Measurements from ENCODE around the gene LPA.
"Not testable (repeated sequence)": the region's sequence is repeated elsewhere in the genome, so short reads cannot be mapped to it uniquely, and the experiment has no call there.

The LPA gene

DNA sequence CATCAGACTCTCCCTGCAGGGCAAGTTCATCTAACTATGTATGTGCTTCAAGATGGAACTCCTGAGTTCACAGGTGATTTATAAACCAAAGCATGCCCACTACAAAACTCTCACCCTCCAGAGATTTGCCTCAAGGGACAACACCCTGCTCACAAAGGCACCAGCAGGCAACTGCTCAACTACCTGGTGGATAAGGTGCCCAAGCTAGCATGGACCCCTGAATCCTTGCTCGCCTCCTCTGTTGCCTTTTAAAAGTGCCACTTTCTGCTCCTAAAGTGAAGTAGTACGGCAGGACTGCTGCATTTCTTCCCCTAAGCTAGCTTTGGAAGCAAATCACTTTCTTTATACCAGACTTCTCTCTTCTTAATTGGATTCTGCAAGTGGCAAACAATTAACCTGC, 1.2 kb downstream of the LPA start:
- Histone ChIP-seq H3K36me3 (ENCODE audit: control insufficient read depth, insufficient read depth, low read length) (no peaks in the 10 kb centered on the region), H3K4me1 (ENCODE audit: control insufficient read depth, insufficient read depth, low read length) (no peaks in the 10 kb centered on the region), H3K4me3 (ENCODE audit: low read length) (no peak overlapping the region), H3K27me3 (ENCODE audit: control insufficient read depth, insufficient read depth, low read length) (no peaks in the 10 kb centered on the region), H3K9me3 (ENCODE audit: control insufficient read depth, insufficient read depth, low read length) (no peaks in the 10 kb centered on the region), H3K27ac (ENCODE audit: low read length) (no peak overlapping the region)
- DNase-seq (ENCODE audit: low read depth, low spot score), result no peak
- whole genome bisulfite sequencing (ENCODE audit: insufficient coverage, insufficient read length), result no CpG with 5 or more reads among the region's 2 CpGs

DNA sequence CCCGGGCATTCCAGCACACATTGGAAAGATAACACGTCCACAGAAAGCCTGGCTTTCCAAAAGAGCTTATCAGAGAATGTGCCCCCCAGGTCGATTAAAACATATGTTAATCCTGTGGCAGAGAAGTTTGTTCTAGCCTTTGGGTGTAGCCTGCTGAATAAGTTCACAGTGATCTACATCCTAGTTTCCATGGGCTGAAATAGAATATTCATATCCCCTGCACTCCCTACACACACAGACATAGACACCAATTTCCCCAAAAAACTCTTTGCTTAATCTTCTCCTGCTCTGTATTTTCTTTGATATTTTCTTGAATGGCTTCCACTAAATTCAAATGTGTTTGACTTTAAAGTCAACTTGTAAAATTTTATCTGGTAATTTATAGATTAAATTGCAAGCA, 1.6 kb downstream of the LPA start:
- Histone ChIP-seq H3K4me1 (ENCODE audit: control insufficient read depth, insufficient read depth, low read length) (no peaks in the 10 kb centered on the region), H3K27me3 (ENCODE audit: control insufficient read depth, insufficient read depth, low read length) (no peaks in the 10 kb centered on the region), H3K4me3 (ENCODE audit: low read length) (no peak overlapping the region), H3K9me3 (ENCODE audit: control insufficient read depth, insufficient read depth, low read length) (no peaks in the 10 kb centered on the region), H3K27ac (ENCODE audit: low read length) (no peak overlapping the region), H3K36me3 (ENCODE audit: control insufficient read depth, insufficient read depth, low read length) (no peaks in the 10 kb centered on the region)
- no peak for DNase-seq (ENCODE audit: low read depth, low spot score)
- WGBS (ENCODE audit: insufficient coverage, insufficient read length), result no CpG with 5 or more reads among the region's 3 CpGs

DNA sequence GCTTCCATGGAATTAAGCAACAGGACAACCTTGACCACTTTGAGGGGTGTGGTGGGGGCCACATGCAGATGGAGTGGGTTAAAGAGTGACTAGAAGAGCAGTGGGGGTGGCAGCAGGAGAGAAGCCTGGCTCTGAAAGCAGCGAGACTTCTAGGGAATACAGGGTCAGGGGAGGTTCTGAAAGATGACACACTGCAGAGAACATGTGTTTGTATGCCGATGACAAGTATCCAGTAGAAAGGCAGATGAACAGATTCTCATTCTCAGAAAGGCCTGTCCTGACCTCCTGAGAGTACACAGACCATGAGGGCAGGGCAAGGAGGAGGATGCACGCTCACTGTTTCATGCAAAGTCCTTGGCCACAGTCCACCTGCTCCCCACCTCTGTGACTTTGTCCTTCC, 2.9 kb downstream of the LPA start:
- Histone ChIP-seq H3K4me3 (ENCODE audit: low read length) (no peak overlapping the region), H3K36me3 (ENCODE audit: control insufficient read depth, insufficient read depth, low read length) (no peaks in the 10 kb centered on the region), H3K27me3 (ENCODE audit: control insufficient read depth, insufficient read depth, low read length) (no peaks in the 10 kb centered on the region), H3K9me3 (ENCODE audit: control insufficient read depth, insufficient read depth, low read length) (no peaks in the 10 kb centered on the region), H3K27ac (ENCODE audit: low read length) (no peak overlapping the region), H3K4me1 (ENCODE audit: control insufficient read depth, insufficient read depth, low read length) (no peaks in the 10 kb centered on the region)
- no CpG with 5 or more reads among the region's 3 CpGs for WGBS (ENCODE audit: insufficient coverage, insufficient read length)
- DNase-seq (ENCODE audit: low read depth, low spot score), result no peak

GRCh38 chr6:160659562-160659961, 4.5 kb downstream of the LPA start:
- DNase-seq (ENCODE audit: low read depth, low spot score), result no peak
- no peaks in the 10 kb centered on the region for H3K27me3 ChIP-seq (ENCODE audit: control insufficient read depth, insufficient read depth, low read length)
- no peak overlapping the region for H3K4me3 ChIP-seq (ENCODE audit: low read length)
- H3K4me1 ChIP-seq (ENCODE audit: control insufficient read depth, insufficient read depth, low read length), result no peaks in the 10 kb centered on the region
- H3K9me3 ChIP-seq (ENCODE audit: control insufficient read depth, insufficient read depth, low read length), result no peaks in the 10 kb centered on the region
- H3K27ac ChIP-seq (ENCODE audit: low read length), result no peak overlapping the region
- no peaks in the 10 kb centered on the region for H3K36me3 ChIP-seq (ENCODE audit: control insufficient read depth, insufficient read depth, low read length)
- no CpG with 5 or more reads among the region's 6 CpGs for WGBS (ENCODE audit: insufficient coverage, insufficient read length)

DNA sequence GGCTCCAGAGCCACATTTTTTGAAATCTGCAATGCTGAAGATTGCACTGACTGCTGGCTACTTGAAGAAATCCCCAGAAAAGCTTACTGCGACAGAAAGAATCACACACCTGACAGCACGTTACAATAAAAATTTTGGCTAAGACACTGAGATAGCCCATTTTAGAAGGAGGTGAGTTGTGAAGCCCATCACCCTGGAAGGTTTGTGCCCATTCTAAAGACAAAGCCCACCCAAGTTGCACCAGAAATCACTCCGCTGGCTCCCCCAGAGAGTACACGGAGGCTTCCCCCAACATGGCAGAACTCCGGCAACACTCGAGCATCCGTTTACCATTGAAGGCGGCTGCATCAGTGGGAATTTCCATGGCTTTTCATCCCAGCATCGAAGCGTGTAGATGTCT, 29.4 kb downstream of the LPA start:
- no peak for DNase-seq (ENCODE audit: low read depth, low spot score)
- no peaks in the 10 kb centered on the region for H3K9me3 ChIP-seq (ENCODE audit: control insufficient read depth, insufficient read depth, low read length)
- no peak overlapping the region for H3K27ac ChIP-seq (ENCODE audit: low read length)
- no CpG with 5 or more reads among the region's 10 CpGs for WGBS (ENCODE audit: insufficient coverage, insufficient read length)
- no peaks in the 10 kb centered on the region for H3K36me3 ChIP-seq (ENCODE audit: control insufficient read depth, insufficient read depth, low read length)
- no peak overlapping the region for H3K4me3 ChIP-seq (ENCODE audit: low read length)
- H3K4me1 ChIP-seq (ENCODE audit: control insufficient read depth, insufficient read depth, low read length), result no peaks in the 10 kb centered on the region
- no peaks in the 10 kb centered on the region for H3K27me3 ChIP-seq (ENCODE audit: control insufficient read depth, insufficient read depth, low read length)

GRCh38 chr6:160595838-160596832, 67.9 kb downstream of the LPA start:
- no CpG with 5 or more reads among the region's 1 CpG for WGBS (ENCODE audit: insufficient coverage, insufficient read length)
- no peak overlapping the region for H3K4me3 ChIP-seq (ENCODE audit: low read length)
- H3K36me3 ChIP-seq (ENCODE audit: control insufficient read depth, insufficient read depth, low read length), result no peaks in the 10 kb centered on the region
- DNase-seq (ENCODE audit: low read depth, low spot score), result no peak
- no peaks in the 10 kb centered on the region for H3K27me3 ChIP-seq (ENCODE audit: control insufficient read depth, insufficient read depth, low read length)
- H3K27ac ChIP-seq (ENCODE audit: low read length), result no peak overlapping the region
- H3K4me1 ChIP-seq (ENCODE audit: control insufficient read depth, insufficient read depth, low read length), result no peaks in the 10 kb centered on the region
- H3K9me3 ChIP-seq (ENCODE audit: control insufficient read depth, insufficient read depth, low read length), result peaks cover 2% of the 10 kb centered on the region; the same call in 1 of the 2 replicates

- not testable (repeated sequence) for DNase-seq (ENCODE audit: low read depth, low spot score); H3K4me1 ChIP-seq (ENCODE audit: control insufficient read depth, insufficient read depth, low read length); H3K4me3 ChIP-seq (ENCODE audit: low read length); H3K9me3 ChIP-seq (ENCODE audit: control insufficient read depth, insufficient read depth, low read length); H3K27me3 ChIP-seq (ENCODE audit: control insufficient read depth, insufficient read depth, low read length); H3K36me3 ChIP-seq (ENCODE audit: control insufficient read depth, insufficient read depth, low read length); H3K27ac ChIP-seq (ENCODE audit: low read length)
- no CpG with 5 or more reads among the region's 4 CpGs for WGBS (ENCODE audit: insufficient coverage, insufficient read length)
Observed at GRCh38 chr6:160595297-160595696, 68.8 kb downstream of the LPA start.

- no peaks in the 10 kb centered on the region; the same call in 1 of the 2 replicates for H3K9me3 ChIP-seq (ENCODE audit: control insufficient read depth, insufficient read depth, low read length)
- H3K27ac ChIP-seq (ENCODE audit: low read length), result no peak overlapping the region
- no peaks in the 10 kb centered on the region for H3K36me3 ChIP-seq (ENCODE audit: control insufficient read depth, insufficient read depth, low read length)
- no CpG with 5 or more reads among the region's 4 CpGs for WGBS (ENCODE audit: insufficient coverage, insufficient read length)
- H3K4me3 ChIP-seq (ENCODE audit: low read length), result no peak overlapping the region
- no peak for DNase-seq (ENCODE audit: low read depth, low spot score)
- H3K4me1 ChIP-seq (ENCODE audit: control insufficient read depth, insufficient read depth, low read length), result no peaks in the 10 kb centered on the region
- H3K27me3 ChIP-seq (ENCODE audit: control insufficient read depth, insufficient read depth, low read length), result no peaks in the 10 kb centered on the region
Observed at GRCh38 chr6:160586374-160586773, 77.7 kb downstream of the LPA start.

DNA sequence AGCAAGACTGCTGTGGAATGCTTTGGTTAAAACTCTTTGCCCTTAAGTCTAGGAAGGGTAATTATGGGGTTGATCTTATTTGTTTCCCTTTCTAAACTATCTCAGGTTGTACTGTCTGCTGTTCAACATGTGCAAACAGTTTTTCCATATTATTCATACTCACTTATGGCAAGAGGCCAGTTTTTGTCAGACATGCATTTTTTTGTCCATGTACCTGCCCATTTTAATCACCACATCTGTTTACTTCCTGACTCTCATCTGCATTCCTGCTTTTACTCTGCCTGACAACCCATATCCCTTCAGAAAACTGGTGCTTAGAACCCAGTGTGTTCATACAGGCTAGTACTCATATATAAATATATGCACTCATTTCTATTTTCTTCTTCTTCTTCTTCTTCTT, 80.3 kb downstream of the LPA start:
- no peaks in the 10 kb centered on the region; the same call in 1 of the 2 replicates for H3K9me3 ChIP-seq (ENCODE audit: control insufficient read depth, insufficient read depth, low read length)
- H3K27me3 ChIP-seq (ENCODE audit: control insufficient read depth, insufficient read depth, low read length), result no peaks in the 10 kb centered on the region
- no peaks in the 10 kb centered on the region for H3K36me3 ChIP-seq (ENCODE audit: control insufficient read depth, insufficient read depth, low read length)
- no peak for DNase-seq (ENCODE audit: low read depth, low spot score)
- no peak overlapping the region for H3K27ac ChIP-seq (ENCODE audit: low read length)
- H3K4me3 ChIP-seq (ENCODE audit: low read length), result no peak overlapping the region
- H3K4me1 ChIP-seq (ENCODE audit: control insufficient read depth, insufficient read depth, low read length), result no peaks in the 10 kb centered on the region

- WGBS (ENCODE audit: insufficient coverage, insufficient read length), result no CpG with 5 or more reads among the region's 1 CpG
Observed at GRCh38 chr6:160581406-160581805, 82.7 kb downstream of the LPA start.

DNA sequence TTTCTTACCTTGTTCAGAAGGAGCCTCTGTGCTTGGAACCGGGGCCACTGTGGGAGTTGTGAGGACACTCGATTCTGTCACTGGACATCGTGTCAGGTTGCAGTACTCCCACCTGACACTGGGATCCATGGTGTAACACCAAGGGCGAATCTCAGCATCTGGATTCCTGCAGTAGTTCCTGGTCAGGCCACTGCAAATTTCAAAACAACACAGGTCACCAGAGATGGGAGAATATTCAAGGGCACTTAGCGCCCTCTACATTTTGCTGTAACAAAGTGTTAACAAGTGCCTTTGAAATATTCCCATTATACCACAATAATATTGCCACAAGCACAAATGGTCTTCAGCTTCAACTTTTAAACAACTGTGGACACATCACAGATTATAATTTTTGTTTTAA, 85.6 kb downstream of the LPA start:
- no CpG with 5 or more reads among the region's 5 CpGs for WGBS (ENCODE audit: insufficient coverage, insufficient read length)
- H3K4me3 ChIP-seq (ENCODE audit: low read length); H3K27ac ChIP-seq (ENCODE audit: low read length); H3K36me3 ChIP-seq (ENCODE audit: control insufficient read depth, insufficient read depth, low read length); H3K9me3 ChIP-seq (ENCODE audit: control insufficient read depth, insufficient read depth, low read length); H3K27me3 ChIP-seq (ENCODE audit: control insufficient read depth, insufficient read depth, low read length); DNase-seq (ENCODE audit: low read depth, low spot score); H3K4me1 ChIP-seq (ENCODE audit: control insufficient read depth, insufficient read depth, low read length): not testable (repeated sequence)

More at GRCh38 chr6:160581406-160581805, 82.7 kb downstream of the LPA start:
- DNase-seq (ENCODE audit: low read depth, low spot score), result no peak
- Histone ChIP-seq H3K4me1 (ENCODE audit: control insufficient read depth, insufficient read depth, low read length) (no peaks in the 10 kb centered on the region), H3K27ac (ENCODE audit: low read length) (no peak overlapping the region), H3K36me3 (ENCODE audit: control insufficient read depth, insufficient read depth, low read length) (no peaks in the 10 kb centered on the region), H3K4me3 (ENCODE audit: low read length) (no peak overlapping the region), H3K27me3 (ENCODE audit: control insufficient read depth, insufficient read depth, low read length) (no peaks in the 10 kb centered on the region), H3K9me3 (ENCODE audit: control insufficient read depth, insufficient read depth, low read length) (no peaks in the 10 kb centered on the region; the same call in 1 of the 2 replicates)
